Prostate gland (tissue), 2 donors: ENCODE measurements around the gene SND1.

Experiments
- CTCF ChIP-seq, 4 experiments: fragments of 200-600 bp in 2 of 4; fragments of 450-650 bp in 2 of 4; sonication (generic) in 2 of 4; IDR thresholded peaks; 1 replicate in 3 of 4; 2 replicates in 1 of 4; pipeline ENCODE4 v1.5.1; 2016 to 2019; ENCODE audit warnings: antibody characterized with exemption in 4 of 4, mild to moderate bottlenecking in 2 of 4, moderate library complexity in 2 of 4
- POLR2A ChIP-seq: fragments of 450-650 bp; IDR thresholded peaks from one replicate; pipeline ENCODE4 v1.6.1; 2016; ENCODE audit warnings: antibody characterized with exemption, mild to moderate bottlenecking
- POLR2AphosphoS5 ChIP-seq: sonication (generic); formaldehyde crosslinking; IDR thresholded peaks from one replicate; pipeline ENCODE4 v1.6.1; 2017; ENCODE audit warnings: antibody characterized with exemption

- TF ChIP-seq CTCF (IDR thresholded peaks at IDR 0.05): no peak
- no peak for TF ChIP-seq POLR2A
- no peak for TF ChIP-seq POLR2AphosphoS5
These were observed 473.8 kb downstream of the SND1 start for GRCh38 chr7:128125816-128126215.
